ENCODE results near the gene SUGCT. TPM values are rescaled to one million over a fixed set of nuclear protein-coding genes. Genes with fewer than 3 reads are reported as not detected.

The SUGCT gene
- total and polyA plus RNA-seq, 2 of the 8 experiments (the other 6 are each of a cell fraction or from before 2014, with no cell fraction given): 2.8 to 5.4 TPM

- TF ChIP-seq EZH2 (IDR thresholded peaks at IDR 0.05; ENCODE audit: low read depth, low read length, severe bottlenecking) (no peak), KDM4A (IDR thresholded peaks at IDR 0.05; ENCODE audit: low read depth, low read length, severe bottlenecking) (no peak), KDM5A (IDR thresholded peaks at IDR 0.05; ENCODE audit: low read length) (no peak), SP1 (IDR thresholded peaks at IDR 0.05; ENCODE audit: low read depth, low read length) (no peak), SAP30 (IDR thresholded peaks at IDR 0.05; ENCODE audit: insufficient read depth, insufficient replicate concordance, low read length) (no peak)
Measured at GRCh38 chr7:40120020-40120419, 14.8 kb upstream of the SUGCT start.

More at GRCh38 chr7:40120020-40120419, 14.8 kb upstream of the SUGCT start:
- Histone ChIP-seq H3K79me2 (ENCODE audit: control insufficient read depth in 1 of 2, insufficient read depth in 2 of 2, low read length in 2 of 2) (no peaks in the 10 kb centered on the region), H3K27me3 (replicated peaks in 1 of 4; ENCODE audit: control insufficient read depth in 3 of 4, extremely low read depth in 1 of 4, insufficient read depth in 3 of 4, low read length in 3 of 4) (no peaks in the 10 kb centered on the region), H3K23ac (ENCODE audit: insufficient read length) (no peak overlapping the region), H4K5ac (ENCODE audit: insufficient read length, low read depth, low read length) (no peak overlapping the region), H3K56ac (replicated peaks; ENCODE audit: insufficient read length, low read depth, low read length) (no peak overlapping the region), H3K9me3 (ENCODE audit: insufficient read depth in 2 of 2, low read depth in 1 of 2, low read length in 1 of 2) (no peaks in the 10 kb centered on the region), H3K23me2 (ENCODE audit: low read depth, low read length) (no peaks in the 10 kb centered on the region), H2BK12ac (ENCODE audit: low read depth, low read length) (no peak overlapping the region), H2BK20ac (ENCODE audit: low read length) (no peak overlapping the region), H4K20me1 (replicated peaks in 1 of 2; ENCODE audit: control insufficient read depth in 1 of 2, insufficient read depth in 2 of 2, low read length in 2 of 2) (peaks cover 0 to 2% of the 10 kb centered on the region in 2 experiments), H3K9ac (replicated peaks in 1 of 4; ENCODE audit: extremely low read depth in 1 of 4, low read depth in 3 of 4, low read length in 3 of 4) (no peak overlapping the region), H3K27ac (ENCODE audit: low read depth, low read length) (no peak overlapping the region), H3K18ac (ENCODE audit: extremely low read depth, low read length) (no peak overlapping the region), H2AK5ac (ENCODE audit: low read depth, low read length) (no peak overlapping the region), H3K14ac (ENCODE audit: insufficient read length) (no peak overlapping the region), H4K91ac (replicated peaks; ENCODE audit: insufficient read length, low read length) (no peak overlapping the region), H3K79me1 (ENCODE audit: low read depth, low read length) (no peaks in the 10 kb centered on the region), H3K36me3 (ENCODE audit: control insufficient read depth in 2 of 4, insufficient read depth in 4 of 4, low read length in 3 of 4) (no peaks in the 10 kb centered on the region), H2AFZ (ENCODE audit: low read length) (no peak overlapping the region), H3K4me2 (ENCODE audit: insufficient read depth in 1 of 2, low read depth in 2 of 2, low read length in 2 of 2) (no peak overlapping the region), H4K8ac (ENCODE audit: extremely low read depth, insufficient read depth, low read length) (no peak overlapping the region), H2BK5ac (ENCODE audit: low read depth, low read length) (no peak overlapping the region), H3K4ac (replicated peaks; ENCODE audit: insufficient read length, low read depth, low read length) (no peak overlapping the region), H3K4me1 (replicated peaks in 1 of 4; ENCODE audit: control insufficient read depth in 3 of 4, insufficient read depth in 4 of 4, low read length in 3 of 4) (no peaks in the 10 kb centered on the region), H2BK15ac (ENCODE audit: low read length) (no peak overlapping the region), H2BK120ac (replicated peaks; ENCODE audit: low read depth, low read length) (no peak overlapping the region), H3K4me3 (ENCODE audit: extremely low read depth in 1 of 4, insufficient read depth in 2 of 4, low read depth in 3 of 4, low read length in 4 of 4) (no peak overlapping the region)
- FAIRE-seq (no peak), DNase-seq (ENCODE audit: low read depth in 1 of 2, low spot score in 2 of 2) (no peak)
- ChIA-PET CTCF (ENCODE audit: partially characterized antibody) (interaction anchor here (0.5 kb wide), 1 partner anchor 128 kb away, joined by 3 read pairs; no protein-coding TSS in a partner anchor), POLR2A (ENCODE audit: partially characterized antibody) (no interaction called here)
- 82% methylated on average over 5 of the region's 5 CpGs; no CpG with 5 or more reads in 1 of the 2 experiments for WGBS, 2 experiments (ENCODE audit: extremely low coverage in 1 of 2, insufficient coverage in 1 of 2, insufficient read length in 1 of 2, insufficient replicate concordance in 2 of 2, low coverage in 1 of 2, low lambda C conversion rate in 2 of 2, missing lambda C conversion rate in 1 of 2)
